GM23338 (cell line): ENCODE results near the gene CD59.

ENCODE experiments used
- CREB1 ChIP-seq: fragments of 250-450 bp; sonication (Bioruptor Pico); IDR thresholded peaks from 2 replicates; pipeline ENCODE4 v1.5.0; 2020; ENCODE audit warnings: low read depth, mild to moderate bottlenecking, moderate library complexity
- EZH2 ChIP-seq: fragments of 200-600 bp; sonication (generic); IDR thresholded peaks from one replicate; pipeline ENCODE4 v1.8.0; 2017; ENCODE audit warnings: antibody characterized with exemption, mild to moderate bottlenecking, low read depth; ENCODE audit not compliant: unreplicated experiment
- EZH2phosphoT487 ChIP-seq: fragments of 200-600 bp; sonication (generic); IDR thresholded peaks from one replicate; pipeline ENCODE4 v1.8.1; 2018; ENCODE audit warnings: antibody characterized with exemption; ENCODE audit not compliant: unreplicated experiment
- NANOG ChIP-seq: IDR thresholded peaks from 2 replicates; pipeline ENCODE4 v1.6.1; 2016; ENCODE audit warnings: antibody characterized with exemption, borderline replicate concordance
- POLR2AphosphoS5 ChIP-seq: IDR thresholded peaks from 2 replicates; pipeline ENCODE4 v1.6.1; 2016; ENCODE audit warnings: antibody characterized with exemption, low read depth
- TF ChIP-seq, protein P1 (sequence below), 2 experiments: fragments of 200-600 bp in 1 of 2; sonication (generic) in 1 of 2; conservative IDR thresholded peaks; 2 replicates each; pipeline versions ENCODE4 v1.5.1 to v1.6.1; 2016 to 2017; ENCODE audit warnings: antibody characterized with exemption in 2 of 2, low read depth in 2 of 2, mild to moderate bottlenecking in 2 of 2, moderate library complexity in 1 of 2
- TF ChIP-seq, protein P2 (sequence below): IDR thresholded peaks from one replicate; pipeline ENCODE4 v1.6.1; 2018; ENCODE audit warnings: antibody characterized with exemption; ENCODE audit not compliant: unreplicated experiment
- TF ChIP-seq, protein P3 (sequence below): IDR thresholded peaks from 2 replicates; pipeline ENCODE4 v1.6.1; 2016; ENCODE audit warnings: antibody characterized with exemption
- TF ChIP-seq, protein P4 (sequence below): fragments of 250-450 bp; sonication (Bioruptor Pico); IDR thresholded peaks from 2 replicates; pipeline ENCODE4 v1.5.0; 2020; ENCODE audit warnings: mild to moderate bottlenecking, moderate library complexity

DNA sequence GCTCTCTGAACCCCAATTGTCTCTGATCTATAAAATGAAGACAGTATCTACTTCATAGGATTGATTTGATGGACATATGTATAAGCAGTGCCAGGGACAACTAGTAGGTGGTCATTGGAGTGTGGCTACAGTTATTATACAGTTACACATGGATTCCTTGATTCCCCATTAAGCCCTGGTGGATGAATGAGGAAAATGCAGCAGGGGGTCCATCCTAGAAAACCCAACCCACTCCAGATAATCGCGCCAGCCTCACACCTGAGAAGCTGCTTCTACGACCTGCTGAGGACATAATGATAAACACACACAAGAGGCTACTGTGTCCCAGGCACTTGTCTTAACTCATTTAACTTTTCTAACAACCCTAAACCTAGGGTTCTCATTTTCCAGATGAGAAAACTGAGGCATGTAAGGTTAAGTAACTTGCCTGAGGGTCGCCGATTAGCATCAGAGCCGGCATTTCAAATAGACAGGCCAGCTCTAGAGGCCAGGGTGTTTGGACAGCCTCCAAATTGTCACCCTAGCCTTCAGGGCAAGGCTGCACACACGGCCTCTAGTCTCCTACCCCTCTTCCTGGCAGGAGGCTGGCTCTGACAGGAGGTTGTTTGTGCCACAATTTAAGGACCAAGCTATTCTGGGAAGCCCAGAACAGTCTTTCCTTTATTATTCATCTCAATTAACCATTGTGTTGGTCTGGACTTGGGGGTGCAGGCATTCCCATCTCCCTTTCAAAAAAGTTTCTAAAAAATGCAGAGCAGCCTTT is 31.8 kb downstream of the CD59 start:
- TF ChIP-seq, protein P1, sequence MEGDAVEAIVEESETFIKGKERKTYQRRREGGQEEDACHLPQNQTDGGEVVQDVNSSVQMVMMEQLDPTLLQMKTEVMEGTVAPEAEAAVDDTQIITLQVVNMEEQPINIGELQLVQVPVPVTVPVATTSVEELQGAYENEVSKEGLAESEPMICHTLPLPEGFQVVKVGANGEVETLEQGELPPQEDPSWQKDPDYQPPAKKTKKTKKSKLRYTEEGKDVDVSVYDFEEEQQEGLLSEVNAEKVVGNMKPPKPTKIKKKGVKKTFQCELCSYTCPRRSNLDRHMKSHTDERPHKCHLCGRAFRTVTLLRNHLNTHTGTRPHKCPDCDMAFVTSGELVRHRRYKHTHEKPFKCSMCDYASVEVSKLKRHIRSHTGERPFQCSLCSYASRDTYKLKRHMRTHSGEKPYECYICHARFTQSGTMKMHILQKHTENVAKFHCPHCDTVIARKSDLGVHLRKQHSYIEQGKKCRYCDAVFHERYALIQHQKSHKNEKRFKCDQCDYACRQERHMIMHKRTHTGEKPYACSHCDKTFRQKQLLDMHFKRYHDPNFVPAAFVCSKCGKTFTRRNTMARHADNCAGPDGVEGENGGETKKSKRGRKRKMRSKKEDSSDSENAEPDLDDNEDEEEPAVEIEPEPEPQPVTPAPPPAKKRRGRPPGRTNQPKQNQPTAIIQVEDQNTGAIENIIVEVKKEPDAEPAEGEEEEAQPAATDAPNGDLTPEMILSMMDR (conservative IDR thresholded peaks at IDR 0.05; ENCODE audit: low read depth in 2 of 2) = no peak
- TF ChIP-seq CREB1 (CRISPR knock-in tag) (no peak), EZH2 (no peak), POLR2AphosphoS5 (no peak), EZH2phosphoT487 (no peak), NANOG (no peak)
- TF ChIP-seq, protein P2, sequence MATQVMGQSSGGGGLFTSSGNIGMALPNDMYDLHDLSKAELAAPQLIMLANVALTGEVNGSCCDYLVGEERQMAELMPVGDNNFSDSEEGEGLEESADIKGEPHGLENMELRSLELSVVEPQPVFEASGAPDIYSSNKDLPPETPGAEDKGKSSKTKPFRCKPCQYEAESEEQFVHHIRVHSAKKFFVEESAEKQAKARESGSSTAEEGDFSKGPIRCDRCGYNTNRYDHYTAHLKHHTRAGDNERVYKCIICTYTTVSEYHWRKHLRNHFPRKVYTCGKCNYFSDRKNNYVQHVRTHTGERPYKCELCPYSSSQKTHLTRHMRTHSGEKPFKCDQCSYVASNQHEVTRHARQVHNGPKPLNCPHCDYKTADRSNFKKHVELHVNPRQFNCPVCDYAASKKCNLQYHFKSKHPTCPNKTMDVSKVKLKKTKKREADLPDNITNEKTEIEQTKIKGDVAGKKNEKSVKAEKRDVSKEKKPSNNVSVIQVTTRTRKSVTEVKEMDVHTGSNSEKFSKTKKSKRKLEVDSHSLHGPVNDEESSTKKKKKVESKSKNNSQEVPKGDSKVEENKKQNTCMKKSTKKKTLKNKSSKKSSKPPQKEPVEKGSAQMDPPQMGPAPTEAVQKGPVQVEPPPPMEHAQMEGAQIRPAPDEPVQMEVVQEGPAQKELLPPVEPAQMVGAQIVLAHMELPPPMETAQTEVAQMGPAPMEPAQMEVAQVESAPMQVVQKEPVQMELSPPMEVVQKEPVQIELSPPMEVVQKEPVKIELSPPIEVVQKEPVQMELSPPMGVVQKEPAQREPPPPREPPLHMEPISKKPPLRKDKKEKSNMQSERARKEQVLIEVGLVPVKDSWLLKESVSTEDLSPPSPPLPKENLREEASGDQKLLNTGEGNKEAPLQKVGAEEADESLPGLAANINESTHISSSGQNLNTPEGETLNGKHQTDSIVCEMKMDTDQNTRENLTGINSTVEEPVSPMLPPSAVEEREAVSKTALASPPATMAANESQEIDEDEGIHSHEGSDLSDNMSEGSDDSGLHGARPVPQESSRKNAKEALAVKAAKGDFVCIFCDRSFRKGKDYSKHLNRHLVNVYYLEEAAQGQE = no peak
- TF ChIP-seq, protein P3, sequence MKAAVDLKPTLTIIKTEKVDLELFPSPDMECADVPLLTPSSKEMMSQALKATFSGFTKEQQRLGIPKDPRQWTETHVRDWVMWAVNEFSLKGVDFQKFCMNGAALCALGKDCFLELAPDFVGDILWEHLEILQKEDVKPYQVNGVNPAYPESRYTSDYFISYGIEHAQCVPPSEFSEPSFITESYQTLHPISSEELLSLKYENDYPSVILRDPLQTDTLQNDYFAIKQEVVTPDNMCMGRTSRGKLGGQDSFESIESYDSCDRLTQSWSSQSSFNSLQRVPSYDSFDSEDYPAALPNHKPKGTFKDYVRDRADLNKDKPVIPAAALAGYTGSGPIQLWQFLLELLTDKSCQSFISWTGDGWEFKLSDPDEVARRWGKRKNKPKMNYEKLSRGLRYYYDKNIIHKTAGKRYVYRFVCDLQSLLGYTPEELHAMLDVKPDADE = no peak
- TF ChIP-seq, protein P4, sequence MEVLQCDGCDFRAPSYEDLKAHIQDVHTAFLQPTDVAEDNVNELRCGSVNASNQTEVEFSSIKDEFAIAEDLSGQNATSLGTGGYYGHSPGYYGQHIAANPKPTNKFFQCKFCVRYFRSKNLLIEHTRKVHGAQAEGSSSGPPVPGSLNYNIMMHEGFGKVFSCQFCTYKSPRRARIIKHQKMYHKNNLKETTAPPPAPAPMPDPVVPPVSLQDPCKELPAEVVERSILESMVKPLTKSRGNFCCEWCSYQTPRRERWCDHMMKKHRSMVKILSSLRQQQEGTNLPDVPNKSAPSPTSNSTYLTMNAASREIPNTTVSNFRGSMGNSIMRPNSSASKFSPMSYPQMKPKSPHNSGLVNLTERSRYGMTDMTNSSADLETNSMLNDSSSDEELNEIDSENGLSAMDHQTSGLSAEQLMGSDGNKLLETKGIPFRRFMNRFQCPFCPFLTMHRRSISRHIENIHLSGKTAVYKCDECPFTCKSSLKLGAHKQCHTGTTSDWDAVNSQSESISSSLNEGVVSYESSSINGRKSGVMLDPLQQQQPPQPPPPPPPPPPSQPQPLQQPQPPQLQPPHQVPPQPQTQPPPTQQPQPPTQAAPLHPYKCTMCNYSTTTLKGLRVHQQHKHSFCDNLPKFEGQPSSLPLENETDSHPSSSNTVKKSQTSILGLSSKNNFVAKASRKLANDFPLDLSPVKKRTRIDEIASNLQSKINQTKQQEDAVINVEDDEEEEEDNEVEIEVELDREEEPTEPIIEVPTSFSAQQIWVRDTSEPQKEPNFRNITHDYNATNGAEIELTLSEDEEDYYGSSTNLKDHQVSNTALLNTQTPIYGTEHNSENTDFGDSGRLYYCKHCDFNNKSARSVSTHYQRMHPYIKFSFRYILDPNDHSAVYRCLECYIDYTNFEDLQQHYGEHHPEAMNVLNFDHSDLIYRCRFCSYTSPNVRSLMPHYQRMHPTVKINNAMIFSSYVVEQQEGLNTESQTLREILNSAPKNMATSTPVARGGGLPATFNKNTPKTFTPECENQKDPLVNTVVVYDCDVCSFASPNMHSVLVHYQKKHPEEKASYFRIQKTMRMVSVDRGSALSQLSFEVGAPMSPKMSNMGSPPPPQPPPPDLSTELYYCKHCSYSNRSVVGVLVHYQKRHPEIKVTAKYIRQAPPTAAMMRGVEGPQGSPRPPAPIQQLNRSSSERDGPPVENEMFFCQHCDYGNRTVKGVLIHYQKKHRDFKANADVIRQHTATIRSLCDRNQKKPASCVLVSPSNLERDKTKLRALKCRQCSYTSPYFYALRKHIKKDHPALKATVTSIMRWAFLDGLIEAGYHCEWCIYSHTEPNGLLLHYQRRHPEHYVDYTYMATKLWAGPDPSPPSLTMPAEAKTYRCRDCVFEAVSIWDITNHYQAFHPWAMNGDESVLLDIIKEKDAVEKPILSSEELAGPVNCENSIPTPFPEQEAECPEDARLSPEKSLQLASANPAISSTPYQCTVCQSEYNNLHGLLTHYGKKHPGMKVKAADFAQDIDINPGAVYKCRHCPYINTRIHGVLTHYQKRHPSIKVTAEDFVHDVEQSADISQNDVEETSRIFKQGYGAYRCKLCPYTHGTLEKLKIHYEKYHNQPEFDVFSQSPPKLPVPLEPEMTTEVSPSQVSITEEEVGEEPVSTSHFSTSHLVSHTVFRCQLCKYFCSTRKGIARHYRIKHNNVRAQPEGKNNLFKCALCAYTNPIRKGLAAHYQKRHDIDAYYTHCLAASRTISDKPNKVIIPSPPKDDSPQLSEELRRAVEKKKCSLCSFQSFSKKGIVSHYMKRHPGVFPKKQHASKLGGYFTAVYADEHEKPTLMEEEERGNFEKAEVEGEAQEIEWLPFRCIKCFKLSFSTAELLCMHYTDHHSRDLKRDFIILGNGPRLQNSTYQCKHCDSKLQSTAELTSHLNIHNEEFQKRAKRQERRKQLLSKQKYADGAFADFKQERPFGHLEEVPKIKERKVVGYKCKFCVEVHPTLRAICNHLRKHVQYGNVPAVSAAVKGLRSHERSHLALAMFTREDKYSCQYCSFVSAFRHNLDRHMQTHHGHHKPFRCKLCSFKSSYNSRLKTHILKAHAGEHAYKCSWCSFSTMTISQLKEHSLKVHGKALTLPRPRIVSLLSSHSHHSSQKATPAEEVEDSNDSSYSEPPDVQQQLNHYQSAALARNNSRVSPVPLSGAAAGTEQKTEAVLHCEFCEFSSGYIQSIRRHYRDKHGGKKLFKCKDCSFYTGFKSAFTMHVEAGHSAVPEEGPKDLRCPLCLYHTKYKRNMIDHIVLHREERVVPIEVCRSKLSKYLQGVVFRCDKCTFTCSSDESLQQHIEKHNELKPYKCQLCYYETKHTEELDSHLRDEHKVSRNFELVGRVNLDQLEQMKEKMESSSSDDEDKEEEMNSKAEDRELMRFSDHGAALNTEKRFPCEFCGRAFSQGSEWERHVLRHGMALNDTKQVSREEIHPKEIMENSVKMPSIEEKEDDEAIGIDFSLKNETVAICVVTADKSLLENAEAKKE = no peak
